GM19438 (cell line): ENCODE measurements around the gene CBFA2T3.
"Not testable (repeated sequence)": the region's sequence is repeated elsewhere in the genome, so short reads cannot be mapped to it uniquely, and the experiment has no call there.

Experiments
- ATAC-seq: cut with Tn5 transposase; IDR thresholded peaks from one replicate; pipeline ENCODE4 v1.9.1; 2021; ENCODE audit warnings: low read depth; ENCODE audit not compliant: unreplicated experiment

Gene CBFA2T3

GRCh38 chr16:88894681-88895300 lies 82.2 kb downstream of the CBFA2T3 start:
- ATAC-seq, result no peak

- not testable (repeated sequence) for ATAC-seq
Observed at GRCh38 chr16:88894266-88894665, 82.7 kb downstream of the CBFA2T3 start.

- ATAC-seq, result no peak
Observed at GRCh38 chr16:88893127-88893968, 83.7 kb downstream of the CBFA2T3 start.

- no peak for ATAC-seq
Observed at GRCh38 chr16:88892065-88892464, 84.9 kb downstream of the CBFA2T3 start.

GRCh38 chr16:88891083-88891482 lies 85.9 kb downstream of the CBFA2T3 start:
- ATAC-seq, result no peak

GRCh38 chr16:88889702-88890352 lies 87.2 kb downstream of the CBFA2T3 start:
- not testable (repeated sequence) for ATAC-seq

- no peak for ATAC-seq
Observed at GRCh38 chr16:88888461-88889387, 88.3 kb downstream of the CBFA2T3 start.

- no peak for ATAC-seq
Observed at GRCh38 chr16:88888057-88888456, 89.0 kb downstream of the CBFA2T3 start.

GRCh38 chr16:88886845-88887521 lies 90.0 kb downstream of the CBFA2T3 start:
- no peak for ATAC-seq

GRCh38 chr16:88886420-88886844 lies 90.6 kb downstream of the CBFA2T3 start:
- ATAC-seq, result no peak

- ATAC-seq, result no peak
Observed at GRCh38 chr16:88885693-88886280, 91.2 kb downstream of the CBFA2T3 start.

- ATAC-seq, result no peak
Observed at GRCh38 chr16:88884569-88885271, 92.3 kb downstream of the CBFA2T3 start.

GRCh38 chr16:88883946-88884345 lies 93.1 kb downstream of the CBFA2T3 start:
- no peak for ATAC-seq

- ATAC-seq, result no peak
Observed at GRCh38 chr16:88883117-88883895, 93.7 kb downstream of the CBFA2T3 start.

- no peak for ATAC-seq
Observed at GRCh38 chr16:88882358-88883030, 94.5 kb downstream of the CBFA2T3 start.

- no peak for ATAC-seq
Observed at GRCh38 chr16:88881675-88882357, 95.2 kb downstream of the CBFA2T3 start.

GRCh38 chr16:88881007-88881615 lies 95.9 kb downstream of the CBFA2T3 start:
- no peak for ATAC-seq
